Measurements from ENCODE around the gene PDZK1IP1. TPM values are rescaled to one million over a fixed set of nuclear protein-coding genes. Genes with fewer than 3 reads are reported as not detected.

Gene PDZK1IP1
- total RNA-seq, 4 donors from 2014 or later: 36.8 to 201 (median 153) TPM

DNA sequence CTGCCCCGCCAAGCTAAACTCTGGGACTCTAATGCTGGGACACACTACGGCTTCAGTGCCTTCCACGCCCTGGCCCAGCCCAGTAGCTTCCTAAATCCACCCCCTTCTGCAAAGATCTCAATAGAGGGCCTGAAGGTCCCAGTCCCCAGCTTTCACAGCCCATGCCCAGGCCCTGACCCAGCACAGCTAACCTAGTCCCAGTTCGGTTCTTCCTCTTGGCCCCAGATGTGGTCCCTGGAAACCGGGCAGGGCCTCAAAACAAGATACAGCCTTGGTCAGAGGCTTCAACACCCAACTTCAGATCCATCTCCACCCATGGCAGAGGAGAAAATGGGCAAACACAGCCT lies 646 bp upstream of the PDZK1IP1 start:
- H3K4me3 ChIP-seq: no peak overlapping the region

DNA sequence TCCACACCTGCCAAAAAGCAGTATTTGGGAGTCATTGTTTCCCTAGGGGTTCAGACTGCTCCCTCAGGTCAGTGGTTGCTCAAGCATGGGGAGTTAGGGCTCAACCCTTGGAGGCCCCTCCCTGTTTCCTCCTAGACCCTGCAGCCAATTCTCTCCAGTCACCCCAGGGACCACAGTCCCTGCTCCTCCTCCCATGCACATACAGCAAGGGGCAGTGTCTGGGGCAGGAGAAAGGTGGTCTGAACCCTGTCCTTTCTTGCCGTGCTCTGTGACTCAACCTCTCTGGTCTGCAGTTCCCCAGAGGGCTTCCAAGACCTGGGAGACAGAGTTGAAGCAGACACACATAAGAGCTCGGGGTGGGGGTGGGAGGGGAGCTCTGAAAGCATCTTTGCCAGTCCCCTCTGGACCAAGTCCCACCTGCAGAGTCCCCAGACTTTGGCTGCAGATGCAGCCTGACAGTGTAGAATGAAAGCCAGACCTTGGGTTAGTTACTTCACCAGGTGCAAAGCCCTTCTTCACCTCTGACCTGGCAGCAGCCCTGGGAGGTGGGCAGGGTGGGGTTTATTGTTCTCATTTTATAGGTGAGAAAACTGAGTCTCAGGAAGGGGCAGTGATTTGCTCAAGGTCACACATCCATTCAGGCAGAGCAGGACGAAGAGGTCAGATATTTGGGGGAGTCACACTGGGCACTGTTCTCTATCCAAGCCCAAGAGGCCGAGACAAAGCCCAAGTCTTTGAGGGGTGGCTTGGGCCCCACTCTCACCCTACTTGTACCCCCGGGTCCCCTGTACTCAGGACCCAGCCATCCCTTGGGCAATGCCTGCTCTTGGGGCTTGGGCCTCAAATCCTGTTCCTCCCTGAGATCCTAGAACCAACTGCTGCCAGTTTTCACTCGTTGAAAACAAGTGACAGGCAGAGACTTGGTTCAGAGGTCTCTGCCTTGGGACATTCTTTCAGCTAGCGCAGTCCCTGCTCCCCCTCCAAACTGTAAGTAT lies 748 bp downstream of the PDZK1IP1 start:
- no peaks in the 10 kb centered on the region for H3K27me3 ChIP-seq
- no peaks in the 10 kb centered on the region for H3K36me3 ChIP-seq
- H3K9me3 ChIP-seq: no peaks in the 10 kb centered on the region
- peak overlapping the region; percentile 47 for H3K27ac ChIP-seq
- peak in 1 of 2 donors; percentile 64 for DNase-seq (ENCODE audit: low spot score in 2 of 2)
- WGBS: 84% methylated on average over 3 of the region's 7 CpGs
- peak overlapping the region; percentile 21 for H3K4me3 ChIP-seq
- peaks cover 47% of the 10 kb centered on the region for H3K4me1 ChIP-seq
- TF ChIP-seq, protein P1, sequence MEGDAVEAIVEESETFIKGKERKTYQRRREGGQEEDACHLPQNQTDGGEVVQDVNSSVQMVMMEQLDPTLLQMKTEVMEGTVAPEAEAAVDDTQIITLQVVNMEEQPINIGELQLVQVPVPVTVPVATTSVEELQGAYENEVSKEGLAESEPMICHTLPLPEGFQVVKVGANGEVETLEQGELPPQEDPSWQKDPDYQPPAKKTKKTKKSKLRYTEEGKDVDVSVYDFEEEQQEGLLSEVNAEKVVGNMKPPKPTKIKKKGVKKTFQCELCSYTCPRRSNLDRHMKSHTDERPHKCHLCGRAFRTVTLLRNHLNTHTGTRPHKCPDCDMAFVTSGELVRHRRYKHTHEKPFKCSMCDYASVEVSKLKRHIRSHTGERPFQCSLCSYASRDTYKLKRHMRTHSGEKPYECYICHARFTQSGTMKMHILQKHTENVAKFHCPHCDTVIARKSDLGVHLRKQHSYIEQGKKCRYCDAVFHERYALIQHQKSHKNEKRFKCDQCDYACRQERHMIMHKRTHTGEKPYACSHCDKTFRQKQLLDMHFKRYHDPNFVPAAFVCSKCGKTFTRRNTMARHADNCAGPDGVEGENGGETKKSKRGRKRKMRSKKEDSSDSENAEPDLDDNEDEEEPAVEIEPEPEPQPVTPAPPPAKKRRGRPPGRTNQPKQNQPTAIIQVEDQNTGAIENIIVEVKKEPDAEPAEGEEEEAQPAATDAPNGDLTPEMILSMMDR (IDR thresholded peaks at IDR 0.05): no peak
- TF ChIP-seq POLR2AphosphoS5 (IDR thresholded peaks at IDR 0.05) (no peak), EP300 (IDR thresholded peaks at IDR 0.05) (no peak), POLR2A (IDR thresholded peaks at IDR 0.05) (no peak)

More for the DNA sequence above, 646 bp upstream of the PDZK1IP1 start:
- peaks cover 47% of the 10 kb centered on the region for H3K4me1 ChIP-seq
- H3K27ac ChIP-seq: peak overlapping the region; percentile 47
- no peaks in the 10 kb centered on the region for H3K27me3 ChIP-seq
- DNase-seq (ENCODE audit: low spot score in 2 of 2): no peak
- H3K9me3 ChIP-seq: no peaks in the 10 kb centered on the region
- 31% methylated on average over 5 of the region's 5 CpGs for WGBS
- H3K36me3 ChIP-seq: no peaks in the 10 kb centered on the region
- TF ChIP-seq, protein P1 (IDR thresholded peaks at IDR 0.05): no peak
- TF ChIP-seq POLR2A (IDR thresholded peaks at IDR 0.05): no peak
- TF ChIP-seq EP300 (IDR thresholded peaks at IDR 0.05): no peak

DNA sequence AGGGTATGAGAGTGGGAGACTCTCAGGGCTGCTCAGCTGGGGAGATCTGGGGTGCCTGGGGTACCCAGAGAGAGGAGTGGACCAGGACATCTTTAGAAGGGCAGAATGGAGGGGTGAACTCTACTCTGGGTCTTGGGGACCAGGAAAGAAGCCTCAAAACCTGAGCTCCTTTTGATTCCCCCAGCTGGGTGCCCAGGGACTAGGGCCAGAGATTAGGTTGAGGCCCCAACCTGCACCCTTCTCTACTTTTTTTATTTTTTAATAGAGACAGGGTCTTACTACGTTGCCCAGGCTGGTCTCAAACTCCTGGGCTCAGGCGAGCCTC lies 1.9 kb downstream of the PDZK1IP1 start:
- Histone ChIP-seq H3K27ac (no peak overlapping the region), H3K9me3 (no peaks in the 10 kb centered on the region), H3K36me3 (no peaks in the 10 kb centered on the region), H3K27me3 (no peaks in the 10 kb centered on the region), H3K4me3 (no peak overlapping the region), H3K4me1 (peaks cover 44% of the 10 kb centered on the region)
- TF ChIP-seq EP300 (IDR thresholded peaks at IDR 0.05): no peak
- no peak for TF ChIP-seq POLR2AphosphoS5 (IDR thresholded peaks at IDR 0.05)
- no peak for TF ChIP-seq POLR2A (IDR thresholded peaks at IDR 0.05)
- TF ChIP-seq, protein P1 (IDR thresholded peaks at IDR 0.05): no peak
- no peak for DNase-seq (ENCODE audit: low spot score in 2 of 2)
- WGBS: 89% methylated on average over 2 of the region's 2 CpGs

DNA sequence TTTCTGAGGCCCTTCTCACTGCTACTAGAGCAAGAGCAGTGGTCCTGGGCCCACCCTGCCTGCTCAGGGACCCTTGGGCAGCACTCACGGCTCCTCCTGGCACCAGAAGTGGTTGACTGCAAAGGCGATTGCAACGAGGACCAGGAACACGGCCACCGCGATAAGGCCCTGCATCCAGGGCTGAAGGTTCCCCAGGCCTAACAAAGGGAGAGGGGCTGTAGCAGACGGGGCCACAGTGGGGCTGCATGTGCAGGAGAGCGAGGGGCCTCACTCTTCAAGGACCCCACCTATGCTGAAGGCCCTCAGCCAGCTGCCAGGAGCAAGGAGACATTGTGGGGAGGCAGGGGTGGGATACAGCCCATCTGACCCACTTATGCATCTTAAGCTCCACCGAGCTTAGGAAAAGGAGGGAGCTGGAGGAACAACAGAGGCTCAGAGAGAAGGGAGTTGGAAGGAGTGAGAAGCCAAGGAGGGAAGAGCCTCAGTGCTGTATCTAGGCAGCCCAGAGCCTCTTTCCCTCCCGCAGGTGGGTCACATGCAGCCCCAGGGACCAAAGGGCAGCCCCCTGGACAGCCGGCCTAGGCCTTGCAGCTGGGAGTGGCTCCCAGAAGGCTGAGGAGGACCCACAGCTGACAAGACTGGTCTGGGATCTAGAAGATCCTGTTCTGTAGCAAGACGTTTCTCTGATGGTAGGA lies 2.5 kb downstream of the PDZK1IP1 start:
- H3K27me3 ChIP-seq: peaks cover 3% of the 10 kb centered on the region
- no peaks in the 10 kb centered on the region for H3K9me3 ChIP-seq
- no peaks in the 10 kb centered on the region for H3K36me3 ChIP-seq
- no peak overlapping the region for H3K27ac ChIP-seq
- no peak for DNase-seq (ENCODE audit: low spot score in 2 of 2)
- H3K4me3 ChIP-seq: no peak overlapping the region
- 70% methylated on average over 5 of the region's 12 CpGs for WGBS
- H3K4me1 ChIP-seq: peaks cover 39% of the 10 kb centered on the region
- TF ChIP-seq, protein P1 (IDR thresholded peaks at IDR 0.05): no peak
- TF ChIP-seq POLR2A (IDR thresholded peaks at IDR 0.05) (no peak), POLR2AphosphoS5 (IDR thresholded peaks at IDR 0.05) (no peak), EP300 (IDR thresholded peaks at IDR 0.05) (no peak)
